Measurements from ENCODE around the gene RASGRP4. TPM values are rescaled to one million over a fixed set of nuclear protein-coding genes. Genes with fewer than 3 reads are reported as not detected.
"Not testable (repeated sequence)": the region's sequence is repeated elsewhere in the genome, so short reads cannot be mapped to it uniquely, and the experiment has no call there.

The RASGRP4 gene
- total RNA-seq, result 1.0 TPM

DNA sequence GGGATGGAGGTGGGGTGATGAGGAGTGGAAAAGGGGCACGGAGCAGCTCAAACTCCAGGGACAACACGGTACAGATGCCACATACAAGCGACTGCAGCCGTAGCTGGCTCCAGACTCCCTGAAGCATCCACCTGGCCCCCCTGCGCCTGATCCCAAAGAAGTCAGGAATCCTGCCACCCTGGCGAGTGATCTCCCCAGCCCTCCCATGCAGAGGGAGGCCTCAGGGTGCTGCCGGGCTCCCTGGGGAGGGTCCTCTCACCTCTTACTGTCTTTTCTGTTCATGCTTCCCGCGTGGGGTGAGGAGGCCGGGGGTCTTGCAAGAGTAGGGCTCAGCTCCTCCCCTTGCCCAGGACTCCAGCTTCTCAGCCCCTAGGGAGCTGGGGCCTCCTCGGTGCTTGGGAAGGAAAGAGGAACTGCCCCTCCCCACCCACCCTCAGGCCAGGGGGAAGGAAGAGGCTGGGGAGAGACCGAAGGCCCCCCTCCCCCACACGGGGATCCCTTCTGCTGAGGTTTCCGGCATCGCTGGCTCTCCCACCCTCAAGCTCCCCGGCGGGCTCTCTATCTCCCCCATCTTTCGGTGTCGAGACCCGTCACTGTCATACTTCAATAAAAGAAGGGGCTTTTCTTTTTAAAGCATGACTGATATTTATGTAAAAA, at the start of gene RASGRP4:
TSS of gene RASGRP4 (minus strand) at position 410 of the 657 bp plus-strand sequence. CDS start at position 282, 128 bp downstream.
- peak; percentile 41 for ATAC-seq
- no peak for DNase-seq (ENCODE audit: low spot score)

- ATAC-seq (no peak), DNase-seq (ENCODE audit: low spot score) (no peak)
Measured at GRCh38 chr19:38475176-38475575, 49.2 kb upstream of the RASGRP4 start.

DNA sequence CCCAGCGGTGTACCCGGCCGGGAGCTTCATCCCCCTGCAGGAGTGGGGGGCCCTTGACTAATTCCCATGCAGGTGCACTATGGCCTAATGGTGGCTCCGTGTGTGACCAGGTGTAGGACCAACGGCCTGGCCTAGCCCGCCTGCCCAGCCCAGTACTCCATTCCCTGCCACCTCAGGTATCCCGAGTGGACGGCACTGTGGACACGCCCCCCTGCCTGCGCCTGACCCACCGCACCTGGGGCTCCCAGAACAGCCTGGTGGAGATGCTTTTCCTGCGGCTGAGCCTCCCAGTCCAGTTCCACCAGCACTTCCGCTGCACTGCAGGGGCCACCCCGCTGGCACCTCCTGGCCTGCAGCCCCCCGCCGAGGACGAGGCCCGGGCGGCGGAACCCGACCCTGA, 47.2 kb upstream of the RASGRP4 start:
- DNase-seq (ENCODE audit: low spot score) (no peak), ATAC-seq (no peak)

GRCh38 chr19:38472725-38473124, 46.7 kb upstream of the RASGRP4 start:
- ATAC-seq; DNase-seq (ENCODE audit: low spot score): not testable (repeated sequence)

- no peak for ATAC-seq
- DNase-seq (ENCODE audit: low spot score), result no peak
Measured at GRCh38 chr19:38470788-38471480, 44.9 kb upstream of the RASGRP4 start.

GRCh38 chr19:38469151-38469550, 43.1 kb upstream of the RASGRP4 start:
- DNase-seq (ENCODE audit: low spot score), result no peak

GRCh38 chr19:38467541-38468525, 41.8 kb upstream of the RASGRP4 start:
- no peak for DNase-seq (ENCODE audit: low spot score)
- ATAC-seq, result no peak

More at GRCh38 chr19:38469151-38469550, 43.1 kb upstream of the RASGRP4 start:
- ATAC-seq, result no peak

DNA sequence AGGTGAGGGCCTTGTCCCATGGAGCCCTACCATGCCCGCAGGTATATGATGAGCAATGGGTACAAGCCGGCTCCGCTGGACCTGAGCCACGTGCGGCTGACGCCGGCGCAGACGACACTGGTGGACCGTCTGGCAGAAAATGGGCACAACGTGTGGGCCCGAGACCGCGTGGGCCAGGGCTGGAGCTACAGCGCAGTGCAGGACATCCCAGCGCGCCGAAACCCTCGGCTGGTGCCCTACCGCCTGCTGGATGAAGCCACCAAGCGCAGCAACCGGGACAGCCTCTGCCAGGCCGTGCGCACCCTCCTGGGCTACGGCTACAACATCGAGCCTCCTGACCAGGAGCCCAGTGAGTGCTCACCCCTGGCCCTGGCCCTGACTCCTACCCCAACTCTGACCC, 40.0 kb upstream of the RASGRP4 start:
- ATAC-seq (no peak), DNase-seq (ENCODE audit: low spot score) (no peak)

DNA sequence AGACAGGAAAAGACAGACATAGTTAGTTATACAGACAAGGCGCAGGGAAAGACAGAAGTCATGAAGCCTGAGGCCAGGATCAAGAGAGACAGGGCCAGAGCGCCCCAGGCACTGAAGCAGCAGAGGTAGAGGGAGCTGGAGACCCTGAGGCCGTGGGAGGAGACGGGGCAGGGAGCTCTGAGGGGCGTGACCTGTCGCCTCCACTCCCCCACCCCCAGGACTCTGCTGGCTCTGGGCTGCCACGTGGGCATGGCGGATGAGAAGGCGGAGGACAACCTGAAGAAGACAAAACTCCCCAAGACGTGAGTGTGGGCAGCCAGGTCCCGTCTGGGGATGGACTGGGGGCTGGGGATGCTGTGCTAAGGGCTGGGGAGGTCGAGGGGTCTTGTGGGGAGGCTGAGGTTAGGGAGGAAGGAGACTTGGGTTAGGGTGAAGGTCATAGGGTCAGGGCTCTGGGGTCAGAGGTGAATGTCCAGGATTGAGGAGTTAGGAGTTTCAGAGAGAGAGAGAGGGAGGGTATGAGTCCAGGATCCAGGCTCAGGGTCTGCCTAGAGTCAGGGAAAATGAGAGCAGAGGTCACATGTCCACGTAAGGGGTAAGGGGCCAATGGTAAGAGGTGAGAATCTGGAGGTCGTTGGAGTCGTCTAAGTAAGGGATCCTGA, 38.5 kb upstream of the RASGRP4 start:
- ATAC-seq (no peak), DNase-seq (ENCODE audit: low spot score) (no peak)

DNA sequence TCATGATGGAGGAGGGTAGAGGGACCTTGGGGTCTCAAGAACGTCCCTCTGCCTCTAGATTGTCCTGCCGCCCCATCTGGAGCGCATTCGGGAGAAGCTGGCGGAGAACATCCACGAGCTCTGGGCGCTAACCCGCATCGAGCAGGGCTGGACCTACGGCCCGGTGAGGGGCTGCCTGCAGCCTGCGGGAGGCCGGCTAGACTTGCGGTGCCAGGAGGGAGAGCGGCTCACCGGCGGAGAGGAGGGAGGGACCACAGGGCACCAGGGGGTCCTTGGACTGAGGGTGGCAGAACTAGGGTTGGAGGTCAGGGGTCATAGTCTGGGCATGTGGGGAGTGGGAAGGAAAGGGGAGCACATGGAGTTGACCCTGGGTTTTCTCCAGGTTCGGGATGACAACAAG, 37.3 kb upstream of the RASGRP4 start:
- DNase-seq (ENCODE audit: low spot score) (no peak), ATAC-seq (no peak)

GRCh38 chr19:38458991-38459390, 33.0 kb upstream of the RASGRP4 start:
- ATAC-seq, result no peak

DNA sequence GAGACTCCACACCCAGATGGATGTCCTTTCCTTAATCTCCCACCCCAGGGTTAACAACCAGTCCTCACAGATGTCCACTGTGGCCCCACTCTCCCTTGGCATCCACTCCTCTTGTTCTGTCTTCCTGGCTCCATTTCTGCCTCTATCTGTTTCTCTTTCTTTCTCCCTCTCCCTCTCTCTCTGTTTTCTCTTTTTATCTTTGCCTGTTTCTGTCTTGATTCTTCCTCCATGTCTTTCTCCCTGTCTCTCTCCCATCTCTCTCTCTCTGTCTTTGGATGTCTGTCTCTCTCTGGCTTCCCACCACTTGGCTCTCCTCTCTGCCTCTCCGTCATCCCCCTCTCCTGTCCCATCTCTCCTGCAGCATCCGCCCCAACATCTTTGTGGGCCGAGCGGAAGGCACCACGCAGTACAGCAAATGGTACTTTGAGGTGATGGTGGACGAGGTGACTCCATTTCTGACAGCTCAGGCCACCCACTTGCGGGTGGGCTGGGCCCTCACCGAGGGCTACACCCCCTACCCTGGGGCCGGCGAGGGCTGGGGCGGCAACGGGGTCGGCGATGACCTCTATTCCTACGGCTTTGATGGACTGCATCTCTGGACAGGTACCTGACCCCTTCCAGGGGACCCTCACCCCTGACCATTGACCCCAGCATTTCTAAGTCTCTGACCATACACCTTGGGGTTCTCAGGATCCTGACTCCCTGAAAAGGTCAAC, 31.8 kb upstream of the RASGRP4 start:
- DNase-seq (ENCODE audit: low spot score) (no peak), ATAC-seq (no peak)

More at GRCh38 chr19:38458991-38459390, 33.0 kb upstream of the RASGRP4 start:
- no peak for DNase-seq (ENCODE audit: low spot score)

DNA sequence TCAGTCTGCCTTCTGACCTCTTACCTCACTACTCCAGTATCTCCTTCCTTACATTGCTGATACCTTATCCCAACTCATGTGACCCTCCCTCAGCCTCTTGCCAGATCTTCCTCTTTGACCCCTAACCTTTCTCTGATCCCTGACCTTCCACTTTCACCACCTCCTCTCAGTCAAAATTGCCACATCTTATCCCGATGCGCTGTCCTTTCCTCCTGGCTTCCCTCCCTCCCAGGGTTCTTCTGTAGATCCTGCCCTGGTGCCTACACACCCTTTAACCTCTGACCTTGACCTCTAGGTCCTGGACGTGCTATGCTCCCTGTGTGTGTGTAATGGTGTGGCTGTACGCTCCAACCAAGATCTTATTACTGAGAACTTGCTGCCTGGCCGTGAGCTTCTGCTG, 31.2 kb upstream of the RASGRP4 start:
- DNase-seq (ENCODE audit: low spot score) (no peak), ATAC-seq (no peak)

GRCh38 chr19:38455031-38455430, 29.0 kb upstream of the RASGRP4 start:
- DNase-seq (ENCODE audit: low spot score), result no peak
- ATAC-seq, result no peak

DNA sequence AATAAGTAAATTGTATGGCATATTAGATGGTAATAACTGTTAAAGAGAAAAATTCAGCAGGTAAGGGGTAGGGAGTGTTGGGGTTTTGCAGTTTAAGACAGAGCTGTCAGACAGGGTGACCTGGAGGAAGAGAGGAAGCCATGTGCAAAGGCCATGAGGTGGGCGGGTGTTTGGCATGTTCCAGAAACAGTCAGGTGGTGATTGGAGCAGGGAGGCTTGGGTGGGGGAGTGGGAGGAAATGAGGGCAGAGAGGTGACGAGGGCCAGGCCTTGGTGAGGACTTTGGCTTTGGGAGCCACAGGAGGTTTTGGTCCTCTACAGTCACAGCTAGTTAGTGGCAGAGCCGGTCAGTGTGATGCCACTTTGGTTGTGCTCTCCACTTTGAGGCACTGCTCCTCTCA, 27.6 kb upstream of the RASGRP4 start:
- DNase-seq (ENCODE audit: low spot score), result no peak
- no peak for ATAC-seq

- DNase-seq (ENCODE audit: low spot score) (no peak), ATAC-seq (no peak)
Measured at GRCh38 chr19:38452430-38453366, 26.7 kb upstream of the RASGRP4 start.

- ATAC-seq, result no peak
- DNase-seq (ENCODE audit: low spot score), result no peak
Measured at GRCh38 chr19:38451629-38452028, 25.6 kb upstream of the RASGRP4 start.

- ATAC-seq, result no peak
- DNase-seq (ENCODE audit: low spot score), result no peak
Measured at GRCh38 chr19:38451036-38451435, 25.0 kb upstream of the RASGRP4 start.

- ATAC-seq, result no peak
Measured at GRCh38 chr19:38449518-38449917, 23.5 kb upstream of the RASGRP4 start.

More at GRCh38 chr19:38449518-38449917, 23.5 kb upstream of the RASGRP4 start:
- no peak for DNase-seq (ENCODE audit: low spot score)

Measured in left lobe of liver (tissue), 2 donors.